ENCODE data around the gene ENOPH1. TPM values are rescaled to one million over a fixed set of nuclear protein-coding genes. Genes with fewer than 3 reads are reported as not detected.

ENOPH1 gene
- total and polyA plus RNA-seq, 2 of the 13 experiments (the other 11 are each of a cell fraction or from before 2014, with no cell fraction given) = 15.5 to 64.3 TPM

DNA sequence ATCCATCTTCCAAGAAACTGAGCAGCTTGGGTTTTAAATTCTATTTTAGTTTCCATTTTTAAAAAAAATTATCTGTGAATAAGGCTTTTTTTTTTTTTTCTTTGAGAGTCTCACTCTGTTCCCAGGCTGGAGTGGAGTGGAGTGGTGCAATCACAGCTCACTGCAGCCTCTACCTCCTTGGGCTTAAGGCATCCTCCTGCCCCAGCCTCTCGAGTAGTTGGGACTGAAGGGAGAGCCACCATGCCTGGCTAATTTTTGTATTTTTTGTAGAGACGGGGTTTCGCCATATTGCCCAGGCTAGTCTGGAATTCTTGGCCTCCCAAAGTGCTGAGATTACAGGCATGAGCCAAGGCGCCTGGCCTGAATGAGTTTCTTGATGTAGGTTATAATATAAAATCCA lies 1.4 kb downstream of the ENOPH1 start:
- DNase-seq (ENCODE audit: low spot score) (no peak), FAIRE-seq (no peak), ATAC-seq (no peak)
- peaks cover 86% of the 10 kb centered on the region for H3K79me2 ChIP-seq (ENCODE audit: insufficient read depth, low read length)
- POLR2A ChIA-PET = no interaction called here
- H3K36me3 ChIP-seq (replicated peaks in 1 of 2; ENCODE audit: control insufficient read depth in 1 of 2, insufficient read depth in 2 of 2, low read length in 2 of 2) = peaks cover 0 to 12% of the 10 kb centered on the region in 2 experiments; a peak in 4 of 5 replicates
- in situ Hi-C loops (cut with HindIII; ENCODE audit: extremely low pct_ligation_motif_present, low pct_unique_long_range_greater_than_20kb) (no loop called here), intact Hi-C loops (cut with micrococcal nuclease; ENCODE audit: unreplicated experiment) (loop anchor here (10.0 kb wide), 1 partner anchor 147 kb away; no protein-coding TSS in a partner anchor)
- TF ChIP-seq, protein P1, sequence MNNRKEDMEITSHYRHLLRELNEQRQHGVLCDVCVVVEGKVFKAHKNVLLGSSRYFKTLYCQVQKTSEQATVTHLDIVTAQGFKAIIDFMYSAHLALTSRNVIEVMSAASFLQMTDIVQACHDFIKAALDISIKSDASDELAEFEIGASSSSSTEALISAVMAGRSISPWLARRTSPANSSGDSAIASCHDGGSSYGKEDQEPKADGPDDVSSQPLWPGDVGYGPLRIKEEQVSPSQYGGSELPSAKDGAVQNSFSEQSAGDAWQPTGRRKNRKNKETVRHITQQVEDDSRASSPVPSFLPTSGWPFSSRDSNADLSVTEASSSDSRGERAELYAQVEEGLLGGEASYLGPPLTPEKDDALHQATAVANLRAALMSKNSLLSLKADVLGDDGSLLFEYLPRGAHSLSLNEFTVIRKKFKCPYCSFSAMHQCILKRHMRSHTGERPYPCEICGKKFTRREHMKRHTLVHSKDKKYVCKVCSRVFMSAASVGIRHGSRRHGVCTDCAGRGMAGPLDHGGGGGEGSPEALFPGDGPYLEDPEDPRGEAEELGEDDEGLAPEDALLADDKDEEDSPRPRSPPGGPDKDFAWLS (CRISPR knock-in tag; IDR thresholded peaks at IDR 0.05; ENCODE audit: borderline replicate concordance) = no peak
- TF ChIP-seq MAFG (CRISPR knock-in tag; IDR thresholded peaks at IDR 0.05) (no peak), ZNF274 (CRISPR knock-in tag; IDR thresholded peaks at IDR 0.05) (no peak), ZEB1 (IDR thresholded peaks at IDR 0.05; ENCODE audit: insufficient replicate concordance, low read depth) (no peak), HNRNPLL (IDR thresholded peaks at IDR 0.05; ENCODE audit: low read depth, low read length, poor library complexity, severe bottlenecking) (no peak), ZNF260 (CRISPR knock-in tag; IDR thresholded peaks at IDR 0.05; ENCODE audit: borderline replicate concordance, low read depth) (no peak)
- TF ChIP-seq, protein P2, sequence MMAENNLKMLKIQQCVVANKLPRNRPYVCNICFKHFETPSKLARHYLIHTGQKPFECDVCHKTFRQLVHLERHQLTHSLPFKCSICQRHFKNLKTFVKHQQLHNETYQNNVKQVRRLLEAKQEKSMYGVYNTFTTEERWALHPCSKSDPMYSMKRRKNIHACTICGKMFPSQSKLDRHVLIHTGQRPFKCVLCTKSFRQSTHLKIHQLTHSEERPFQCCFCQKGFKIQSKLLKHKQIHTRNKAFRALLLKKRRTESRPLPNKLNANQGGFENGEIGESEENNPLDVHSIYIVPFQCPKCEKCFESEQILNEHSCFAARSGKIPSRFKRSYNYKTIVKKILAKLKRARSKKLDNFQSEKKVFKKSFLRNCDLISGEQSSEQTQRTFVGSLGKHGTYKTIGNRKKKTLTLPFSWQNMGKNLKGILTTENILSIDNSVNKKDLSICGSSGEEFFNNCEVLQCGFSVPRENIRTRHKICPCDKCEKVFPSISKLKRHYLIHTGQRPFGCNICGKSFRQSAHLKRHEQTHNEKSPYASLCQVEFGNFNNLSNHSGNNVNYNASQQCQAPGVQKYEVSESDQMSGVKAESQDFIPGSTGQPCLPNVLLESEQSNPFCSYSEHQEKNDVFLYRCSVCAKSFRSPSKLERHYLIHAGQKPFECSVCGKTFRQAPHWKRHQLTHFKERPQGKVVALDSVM (CRISPR knock-in tag; IDR thresholded peaks at IDR 0.05) = peak; percentile 93
- TF ChIP-seq, protein P3, sequence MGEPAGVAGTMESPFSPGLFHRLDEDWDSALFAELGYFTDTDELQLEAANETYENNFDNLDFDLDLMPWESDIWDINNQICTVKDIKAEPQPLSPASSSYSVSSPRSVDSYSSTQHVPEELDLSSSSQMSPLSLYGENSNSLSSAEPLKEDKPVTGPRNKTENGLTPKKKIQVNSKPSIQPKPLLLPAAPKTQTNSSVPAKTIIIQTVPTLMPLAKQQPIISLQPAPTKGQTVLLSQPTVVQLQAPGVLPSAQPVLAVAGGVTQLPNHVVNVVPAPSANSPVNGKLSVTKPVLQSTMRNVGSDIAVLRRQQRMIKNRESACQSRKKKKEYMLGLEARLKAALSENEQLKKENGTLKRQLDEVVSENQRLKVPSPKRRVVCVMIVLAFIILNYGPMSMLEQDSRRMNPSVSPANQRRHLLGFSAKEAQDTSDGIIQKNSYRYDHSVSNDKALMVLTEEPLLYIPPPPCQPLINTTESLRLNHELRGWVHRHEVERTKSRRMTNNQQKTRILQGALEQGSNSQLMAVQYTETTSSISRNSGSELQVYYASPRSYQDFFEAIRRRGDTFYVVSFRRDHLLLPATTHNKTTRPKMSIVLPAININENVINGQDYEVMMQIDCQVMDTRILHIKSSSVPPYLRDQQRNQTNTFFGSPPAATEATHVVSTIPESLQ (CRISPR knock-in tag; conservative IDR thresholded peaks at IDR 0.05) = no peak
- H3K4me3 ChIP-seq (replicated peaks in 1 of 3; ENCODE audit: insufficient read depth in 1 of 3, low read depth in 2 of 3, low read length in 3 of 3) = peak overlapping the region in 2 of 3 experiments; percentile 74 to 79; a peak in 4 of 6 replicates
- 68% methylated on average over 4 of the region's 4 CpGs for WGBS (ENCODE audit: low lambda C conversion rate)
- BruUV-seq (replicated peaks) = no TSS peak
- H4K20me1 ChIP-seq (ENCODE audit: insufficient read depth, low read length) = peaks cover 29% of the 10 kb centered on the region
- H3K4me1 ChIP-seq (ENCODE audit: insufficient read depth, low read length) = peaks cover 59% of the 10 kb centered on the region
- CTCF ChIA-PET (ENCODE audit: low intra/inter-chr PET ratio, low total read pairs) = no interaction called here
- peak overlapping the region; percentile 94 for H3K4me2 ChIP-seq (ENCODE audit: low read depth, low read length)
- H3K9me3 ChIP-seq (ENCODE audit: low read length) = no peaks in the 10 kb centered on the region
- no peaks in the 10 kb centered on the region; a peak in 1 of 5 replicates for H3K27me3 ChIP-seq (ENCODE audit: control insufficient read depth in 1 of 2, insufficient read depth in 2 of 2, low read length in 2 of 2)
- H3K9ac ChIP-seq (ENCODE audit: insufficient read depth, low read depth, low read length) = peak overlapping the region; percentile 99; the same call in 1 of the 2 replicates
- H3K27ac ChIP-seq (ENCODE audit: extremely low read length, insufficient read depth, low read length) = no peak overlapping the region
- H2AFZ ChIP-seq (ENCODE audit: low read length) = no peak overlapping the region
